ENCODE data around the gene GAPVD1. TPM values are rescaled to one million over a fixed set of nuclear protein-coding genes. Genes with fewer than 3 reads are reported as not detected.

The GAPVD1 gene
- total RNA-seq, 2 experiments from 2014 or later, result 49.7 to 49.8 TPM

GRCh38 chr9:125317704-125318103 lies 56.1 kb downstream of the GAPVD1 start:
- H3K4me1 Mint-ChIP-seq (ENCODE audit: low read depth), result no peaks in the 10 kb centered on the region
- ATAC-seq (no peak), DNase-seq (no peak)
- H3K9me3 Mint-ChIP-seq, result peaks cover 3% of the 10 kb centered on the region
- H3K36me3 Mint-ChIP-seq (ENCODE audit: low read depth), result peaks cover 55% of the 10 kb centered on the region
- no peaks in the 10 kb centered on the region for H3K27me3 Mint-ChIP-seq
- CTCF ChIA-PET, result no interaction called here
- intact Hi-C loops (cut with micrococcal nuclease), result no loop called here
- TF ChIP-seq CTCF (IDR thresholded peaks at IDR 0.05), result no peak
- POLR2A ChIA-PET, result interaction anchor here (0.5 kb wide), 1 partner anchor 43 kb away, joined by 3 read pairs; no protein-coding TSS in a partner anchor
- no peak overlapping the region for H3K27ac Mint-ChIP-seq
- no peak overlapping the region for H3K4me3 Mint-ChIP-seq

DNA sequence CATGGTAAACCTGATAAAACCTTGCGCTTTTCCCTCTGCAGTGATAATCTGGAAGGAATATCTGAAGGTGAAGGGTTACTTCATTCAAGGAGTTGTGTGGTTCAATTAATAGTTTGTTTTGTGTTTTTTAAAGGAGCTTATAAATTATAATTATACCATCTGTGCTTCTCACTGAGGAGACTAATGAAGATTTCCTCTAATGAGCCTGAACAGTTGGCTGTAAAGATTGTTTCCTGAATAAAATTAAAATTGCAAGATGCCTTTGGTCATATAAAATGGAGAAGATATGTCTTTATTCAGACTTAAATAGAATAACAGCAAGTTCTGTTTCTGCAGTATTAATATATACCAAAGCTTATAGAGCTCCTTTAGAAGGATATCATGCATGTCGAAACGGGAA lies 59.9 kb downstream of the GAPVD1 start:
- POLR2A ChIA-PET, result interaction anchor here (0.6 to 1.0 kb wide), 3 partner anchors 11 to 82 kb away, joined by 3 read pairs; no protein-coding TSS in a partner anchor
- Mint-ChIP-seq H3K36me3 (ENCODE audit: low read depth) (peaks cover 41% of the 10 kb centered on the region), H3K9me3 (peaks cover 3% of the 10 kb centered on the region), H3K27me3 (no peaks in the 10 kb centered on the region), H3K27ac (no peak overlapping the region), H3K4me1 (ENCODE audit: low read depth) (no peaks in the 10 kb centered on the region), H3K4me3 (no peak overlapping the region)
- ATAC-seq (no peak), DNase-seq (no peak)
- CTCF ChIA-PET, result interaction anchor here (0.8 to 0.9 kb wide), 3 partner anchors 11 to 60 kb away, joined by 3 read pairs; partner anchors contain the start of gene GAPVD1
- no peak for TF ChIP-seq CTCF (IDR thresholded peaks at IDR 0.05)
- intact Hi-C loops (cut with micrococcal nuclease), result no loop called here

DNA sequence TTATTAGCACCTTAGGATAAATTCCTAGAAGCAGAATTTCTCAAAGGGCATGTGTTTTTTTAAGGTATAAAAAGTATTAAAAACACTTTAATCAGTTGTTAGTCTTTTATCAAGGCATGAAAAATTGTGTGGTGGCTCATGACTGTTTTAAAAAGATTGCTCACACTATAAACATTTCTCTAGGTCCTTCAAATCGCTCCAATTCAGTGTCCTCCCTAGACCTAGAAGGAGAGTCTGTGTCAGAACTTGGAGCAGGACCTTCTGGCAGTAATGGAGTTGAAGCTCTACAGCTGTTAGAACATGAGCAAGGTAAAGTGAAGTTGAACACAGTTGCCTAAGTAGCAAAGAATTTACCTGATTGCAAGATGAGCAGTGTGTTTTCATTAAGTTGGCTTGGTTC lies 62.0 kb downstream of the GAPVD1 start:
- ATAC-seq, result no peak
- TF ChIP-seq CTCF (IDR thresholded peaks at IDR 0.05), result no peak
- DNase-seq, result no peak
- Mint-ChIP-seq H3K4me3 (no peak overlapping the region), H3K36me3 (ENCODE audit: low read depth) (peaks cover 31% of the 10 kb centered on the region), H3K27me3 (no peaks in the 10 kb centered on the region), H3K4me1 (ENCODE audit: low read depth) (no peaks in the 10 kb centered on the region), H3K9me3 (no peaks in the 10 kb centered on the region), H3K27ac (no peak overlapping the region)
- intact Hi-C loops (cut with micrococcal nuclease), result no loop called here
- ChIA-PET POLR2A (no interaction called here), CTCF (interaction anchor here (1.3 kb wide), 1 partner anchor 37 kb away, joined by 3 read pairs; no protein-coding TSS in a partner anchor)

DNA sequence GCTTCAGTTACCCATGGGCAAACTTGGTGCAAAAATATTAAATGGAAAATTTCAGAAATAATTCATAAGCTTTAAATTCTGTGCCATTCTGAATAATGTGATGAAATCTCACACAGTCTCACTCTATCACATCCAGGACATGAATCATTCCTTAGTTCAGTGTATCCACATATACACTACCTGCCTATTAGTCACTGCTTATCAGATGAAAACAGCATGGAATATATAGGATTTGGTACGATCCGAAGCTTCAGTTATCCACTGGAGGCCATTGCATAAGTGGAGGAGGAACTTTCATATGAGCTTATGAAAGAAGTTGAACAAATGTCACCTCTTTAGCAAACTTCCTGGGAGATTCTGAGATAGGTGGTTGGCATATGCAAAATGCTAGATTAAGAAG lies 64.2 kb downstream of the GAPVD1 start:
- ATAC-seq (no peak), DNase-seq (no peak)
- no peak for TF ChIP-seq CTCF (IDR thresholded peaks at IDR 0.05)
- no peaks in the 10 kb centered on the region for H3K9me3 Mint-ChIP-seq
- no peak overlapping the region for H3K4me3 Mint-ChIP-seq
- H3K27ac Mint-ChIP-seq, result no peak overlapping the region
- intact Hi-C loops (cut with micrococcal nuclease), result no loop called here
- H3K36me3 Mint-ChIP-seq (ENCODE audit: low read depth), result peaks cover 37% of the 10 kb centered on the region
- CTCF ChIA-PET, result interaction anchor here (0.9 to 1.3 kb wide), 4 partner anchors 11 to 53 kb away, joined by 3 to 4 read pairs (median 3); no protein-coding TSS in a partner anchor
- H3K4me1 Mint-ChIP-seq (ENCODE audit: low read depth), result no peaks in the 10 kb centered on the region
- POLR2A ChIA-PET, result interaction anchor here (0.9 kb wide), 1 partner anchor 17 kb away, joined by 3 read pairs; no protein-coding TSS in a partner anchor
- no peaks in the 10 kb centered on the region for H3K27me3 Mint-ChIP-seq

DNA sequence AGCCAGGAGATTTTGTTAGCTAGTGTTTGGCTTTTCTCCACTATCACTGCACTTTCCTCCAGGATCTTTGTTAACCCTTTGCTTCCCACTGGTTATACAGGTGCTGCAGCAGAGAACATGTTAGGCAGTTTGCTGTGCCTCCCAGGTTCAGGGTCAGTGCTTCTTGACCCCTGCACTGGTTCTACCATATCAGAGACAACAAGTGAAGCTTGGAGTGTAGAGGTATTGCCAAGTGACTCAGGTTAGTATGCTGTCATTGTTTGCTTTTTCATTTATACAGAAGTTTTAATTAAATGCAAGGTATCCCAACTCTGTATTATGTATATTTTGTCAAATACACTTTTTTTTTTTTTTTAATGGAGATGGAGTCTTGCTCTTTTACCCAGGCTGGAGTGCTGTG lies 68.4 kb downstream of the GAPVD1 start:
- Mint-ChIP-seq H3K9me3 (no peaks in the 10 kb centered on the region), H3K27me3 (no peaks in the 10 kb centered on the region), H3K27ac (no peak overlapping the region), H3K4me3 (no peak overlapping the region), H3K4me1 (ENCODE audit: low read depth) (peaks cover 16% of the 10 kb centered on the region), H3K36me3 (ENCODE audit: low read depth) (peaks cover 53% of the 10 kb centered on the region)
- CTCF ChIA-PET, result no interaction called here
- DNase-seq, result no peak
- POLR2A ChIA-PET, result interaction anchor here (1.0 to 1.3 kb wide), 2 partner anchors 11 to 94 kb away, joined by 4 to 5 read pairs; no protein-coding TSS in a partner anchor
- ATAC-seq, result no peak
- TF ChIP-seq CTCF (IDR thresholded peaks at IDR 0.05), result no peak
- intact Hi-C loops (cut with micrococcal nuclease), result no loop called here

All from activated CD8-positive, alpha-beta T cell treated with anti-CD3 and anti-CD28 coated beads for 36 hours (primary cell).